Duodenal mucosa (tissue), 2 donors: Measurements from ENCODE around the gene GDPGP1.

Source experiments
- H3K27ac ChIP-seq: one replicate; pipeline ENCODE4 v1.7.0; 2013; ENCODE audit warnings: low read depth, low read length
- H3K27me3 ChIP-seq, 2 donors: one replicate each; pipeline ENCODE4 v1.7.0; 2013; ENCODE audit warnings: low read length in 2 of 2, control low read depth in 1 of 2; ENCODE audit not compliant: insufficient read depth in 2 of 2, control insufficient read depth in 1 of 2
- H3K36me3 ChIP-seq, 2 donors: one replicate each; pipeline ENCODE4 v1.7.0; 2013; ENCODE audit warnings: low read length in 2 of 2, control low read depth in 1 of 2; ENCODE audit not compliant: insufficient read depth in 2 of 2, control insufficient read depth in 1 of 2
- H3K4me1 ChIP-seq, 2 donors: one replicate each; pipeline ENCODE4 v1.7.0; 2013; ENCODE audit warnings: low read length in 2 of 2, control low read depth in 1 of 2; ENCODE audit not compliant: insufficient read depth in 2 of 2, control insufficient read depth in 1 of 2
- H3K4me3 ChIP-seq, 2 donors: one replicate each; pipeline ENCODE4 v1.7.0; 2013; ENCODE audit warnings: low read length in 2 of 2, low read depth in 1 of 2
- H3K9ac ChIP-seq, 2 donors: one replicate each; pipeline ENCODE4 v1.7.0; 2013; ENCODE audit warnings: low read length in 2 of 2, low read depth in 1 of 2
- H3K9me3 ChIP-seq, 2 donors: one replicate each; pipeline ENCODE4 v1.7.0; 2013; ENCODE audit warnings: low read length in 2 of 2, control low read depth in 1 of 2; ENCODE audit not compliant: control insufficient read depth in 1 of 2

Gene GDPGP1

GRCh38 chr15:90205050-90205848 is 28.8 kb upstream of the GDPGP1 start:
- H3K9ac ChIP-seq, result no peak overlapping the region

DNA sequence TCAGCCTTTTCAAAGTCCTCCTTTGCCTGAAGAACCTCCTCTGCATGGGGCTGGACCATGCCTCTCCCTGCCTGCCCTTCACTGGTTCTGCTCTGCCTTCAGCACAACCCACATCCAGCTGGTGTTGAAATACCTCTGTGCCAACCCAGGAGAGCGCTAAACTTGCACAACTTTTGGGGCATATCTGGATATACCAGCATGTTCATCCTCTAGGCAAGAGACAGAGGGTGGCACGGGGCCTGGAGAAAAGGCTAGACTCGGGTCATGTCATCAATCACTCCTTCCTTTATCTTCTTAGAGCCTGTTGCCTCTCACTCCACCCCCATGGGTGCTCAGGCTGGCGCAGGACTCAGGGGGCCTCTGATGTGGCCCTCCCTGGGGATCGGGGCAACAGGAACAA is 28.1 kb upstream of the GDPGP1 start:
- Histone ChIP-seq H3K36me3 (peaks cover 24 to 38% of the 10 kb centered on the region in 2 donors), H3K4me3 (no peak overlapping the region), H3K27me3 (no peaks in the 10 kb centered on the region), H3K9me3 (no peaks in the 10 kb centered on the region), H3K27ac (no peak overlapping the region), H3K9ac (no peak overlapping the region), H3K4me1 (peaks cover 36 to 37% of the 10 kb centered on the region in 2 donors)

More at GRCh38 chr15:90205050-90205848, 28.8 kb upstream of the GDPGP1 start:
- Histone ChIP-seq H3K27me3 (no peaks in the 10 kb centered on the region), H3K27ac (no peak overlapping the region), H3K4me3 (no peak overlapping the region), H3K4me1 (peaks cover 36 to 37% of the 10 kb centered on the region in 2 donors), H3K36me3 (peaks cover 21 to 35% of the 10 kb centered on the region in 2 donors), H3K9me3 (no peaks in the 10 kb centered on the region)

GRCh38 chr15:90207252-90207651 is 26.8 kb upstream of the GDPGP1 start:
- H3K27me3 ChIP-seq, result no peaks in the 10 kb centered on the region
- no peaks in the 10 kb centered on the region for H3K9me3 ChIP-seq
- H3K9ac ChIP-seq, result no peak overlapping the region
- no peak overlapping the region for H3K27ac ChIP-seq
- H3K4me1 ChIP-seq, result peaks cover 44 to 51% of the 10 kb centered on the region in 2 donors
- no peak overlapping the region for H3K4me3 ChIP-seq
- peaks cover 24 to 38% of the 10 kb centered on the region in 2 donors for H3K36me3 ChIP-seq

GRCh38 chr15:90208356-90208755 is 25.7 kb upstream of the GDPGP1 start:
- no peaks in the 10 kb centered on the region for H3K9me3 ChIP-seq
- H3K4me3 ChIP-seq, result no peak overlapping the region
- no peaks in the 10 kb centered on the region for H3K27me3 ChIP-seq
- H3K27ac ChIP-seq, result no peak overlapping the region
- peaks cover 21 to 34% of the 10 kb centered on the region in 2 donors for H3K36me3 ChIP-seq
- no peak overlapping the region for H3K9ac ChIP-seq
- H3K4me1 ChIP-seq, result peaks cover 44 to 49% of the 10 kb centered on the region in 2 donors

DNA sequence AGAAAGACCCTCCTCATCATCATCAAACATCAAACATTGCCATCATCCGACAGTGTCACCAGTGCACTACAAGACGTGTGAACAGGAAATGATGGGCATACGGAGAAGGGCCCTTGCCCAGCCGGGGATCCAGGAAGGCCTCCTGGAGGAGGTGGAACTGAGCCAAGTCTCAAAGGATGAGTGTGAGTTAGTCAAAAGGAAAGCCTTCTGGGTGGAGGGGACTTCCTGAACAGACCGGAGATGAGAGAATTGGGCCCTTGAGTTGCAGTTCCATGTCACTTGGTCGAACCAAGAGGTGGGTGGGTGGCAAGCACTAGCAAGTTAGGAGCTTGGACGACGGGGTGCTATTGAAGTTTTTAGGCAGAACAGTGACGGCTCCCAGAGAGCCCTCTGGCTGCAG is 24.4 kb upstream of the GDPGP1 start:
- peaks cover 42 to 44% of the 10 kb centered on the region in 2 donors for H3K4me1 ChIP-seq
- no peaks in the 10 kb centered on the region for H3K9me3 ChIP-seq
- no peak overlapping the region for H3K4me3 ChIP-seq
- H3K9ac ChIP-seq, result peak overlapping the region in 1 of 2 donors; percentile 3
- H3K27ac ChIP-seq, result no peak overlapping the region
- H3K27me3 ChIP-seq, result no peaks in the 10 kb centered on the region
- peaks cover 18 to 26% of the 10 kb centered on the region in 2 donors for H3K36me3 ChIP-seq

- Histone ChIP-seq H3K27ac (peak overlapping the region; percentile 95), H3K4me3 (no peak overlapping the region), H3K36me3 (peaks cover 18 to 26% of the 10 kb centered on the region in 2 donors), H3K9me3 (no peaks in the 10 kb centered on the region), H3K9ac (peak overlapping the region; percentile 59 to 82), H3K4me1 (peaks cover 46 to 47% of the 10 kb centered on the region in 2 donors), H3K27me3 (no peaks in the 10 kb centered on the region)
These were observed 23.4 kb upstream of the GDPGP1 start for GRCh38 chr15:90210593-90210992.

DNA sequence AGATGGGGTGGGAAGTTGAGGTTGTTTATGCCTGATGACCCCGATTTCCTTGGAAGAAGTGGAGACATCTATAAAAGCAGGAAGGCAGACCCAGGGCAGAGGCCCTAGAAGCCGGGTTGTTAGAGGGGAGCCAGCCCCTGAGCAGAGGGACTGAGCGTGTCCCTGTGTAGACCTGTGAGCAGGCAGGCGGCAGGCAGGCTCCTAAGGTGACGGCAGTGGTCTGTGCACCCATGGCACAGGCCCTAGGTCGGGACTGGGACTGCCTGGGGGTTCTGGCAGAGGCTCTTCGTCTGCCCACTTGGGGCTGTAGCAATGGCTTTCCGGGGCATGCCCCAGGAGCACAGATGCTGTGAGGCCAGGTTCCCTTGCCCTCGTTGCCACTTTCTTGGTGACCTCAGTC is 23.0 kb upstream of the GDPGP1 start:
- peak overlapping the region in 1 of 2 donors; percentile 29 for H3K4me3 ChIP-seq
- no peaks in the 10 kb centered on the region for H3K9me3 ChIP-seq
- peaks cover 46 to 47% of the 10 kb centered on the region in 2 donors for H3K4me1 ChIP-seq
- peak overlapping the region; percentile 59 to 82 for H3K9ac ChIP-seq
- peak overlapping the region; percentile 95 for H3K27ac ChIP-seq
- H3K27me3 ChIP-seq, result no peaks in the 10 kb centered on the region
- H3K36me3 ChIP-seq, result peaks cover 18 to 22% of the 10 kb centered on the region in 2 donors

- Histone ChIP-seq H3K27me3 (no peaks in the 10 kb centered on the region), H3K4me1 (peaks cover 46 to 47% of the 10 kb centered on the region in 2 donors), H3K4me3 (peak overlapping the region in 1 of 2 donors; percentile 48), H3K36me3 (peaks cover 17 to 18% of the 10 kb centered on the region in 2 donors), H3K27ac (peak overlapping the region; percentile 95), H3K9ac (peak overlapping the region; percentile 60 to 82), H3K9me3 (no peaks in the 10 kb centered on the region)
These were observed 22.4 kb upstream of the GDPGP1 start for GRCh38 chr15:90211440-90212143.

DNA sequence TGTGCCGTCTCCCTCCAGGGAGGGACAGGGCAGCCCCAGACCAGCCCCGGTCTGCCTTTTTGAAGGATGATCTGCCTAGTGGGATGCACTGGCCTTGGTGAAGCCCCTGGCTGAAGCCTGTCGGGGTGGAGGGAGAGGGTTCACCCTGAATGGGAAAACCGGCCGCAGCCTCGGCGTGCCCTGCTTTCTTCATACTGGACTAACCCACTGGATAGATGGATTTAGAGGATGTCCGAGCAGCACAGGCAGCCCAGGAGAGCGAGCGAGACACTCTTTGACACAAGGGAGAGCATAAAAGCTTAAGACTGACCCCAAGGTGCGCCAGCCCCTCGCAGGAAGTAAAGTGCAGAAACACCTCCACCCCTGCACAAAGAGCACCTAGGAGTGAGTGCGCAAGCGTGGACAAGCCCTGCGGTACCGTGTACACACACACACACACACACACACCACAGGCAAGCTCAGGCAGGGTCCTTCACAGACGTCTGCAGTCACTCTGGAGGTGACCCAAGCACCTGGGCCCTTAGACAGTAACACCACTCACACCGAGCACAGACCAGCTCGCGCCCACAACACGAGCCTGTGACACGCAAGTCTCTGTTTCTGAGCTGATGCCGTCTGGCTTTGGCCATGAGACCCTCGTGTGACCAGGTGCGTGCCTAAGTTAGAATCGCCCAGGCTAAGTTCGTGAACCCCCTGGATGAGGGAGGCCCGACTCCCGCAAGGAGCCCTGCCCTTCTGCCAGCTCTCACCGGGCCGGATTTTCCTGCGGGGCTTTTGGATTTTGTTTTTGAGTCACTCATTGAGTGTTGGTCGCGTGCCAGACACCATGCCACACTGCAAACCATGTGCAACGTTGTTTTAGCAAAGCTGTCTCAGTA is 21.5 kb upstream of the GDPGP1 start:
- Histone ChIP-seq H3K36me3 (peaks cover 12 to 14% of the 10 kb centered on the region in 2 donors), H3K4me1 (peaks cover 42 to 47% of the 10 kb centered on the region in 2 donors), H3K9me3 (no peaks in the 10 kb centered on the region), H3K4me3 (peak overlapping the region; percentile 13 to 17), H3K9ac (peak overlapping the region; percentile 60 to 82), H3K27me3 (no peaks in the 10 kb centered on the region), H3K27ac (peak overlapping the region; percentile 95)
